Pancreas (tissue), 10 donors: Measurements from ENCODE around the gene KCNN3. TPM values are rescaled to one million over a fixed set of nuclear protein-coding genes. Genes with fewer than 3 reads are reported as not detected.

Experiments
- ATAC-seq, 4 donors: fragments of 200-7000 bp; cut with Tn5 transposase; one replicate each; pipeline versions ENCODE4 v1.8.0 to v1.9.1; 2020; ENCODE audit warnings: mild to moderate bottlenecking in 4 of 4, moderate library complexity in 4 of 4
- DNase-seq, 6 donors: peaks; one replicate each; pipeline ENCODE4 v3.0.0-alpha.2; 2020
- FAIRE-seq: peaks from 2 replicates; lab custom pipeline; 2012; peaks lifted over from hg19 to GRCh38; lab: Jason Lieb, UNC
- H3K27ac ChIP-seq, 4 donors: fragments of 200-600 bp; sonication (generic); 1 replicate in 3 of 4; 2 replicates in 1 of 4; pipeline versions ENCODE4 v1.5.0 to v1.8.0; 2020
- H3K27me3 ChIP-seq, 4 donors: fragments of 200-600 bp; one replicate each; pipeline ENCODE4 v1.8.0; 2021
- H3K36me3 ChIP-seq, 3 donors: fragments of 200-600 bp; sonication (generic) in 1 of 3; one replicate each; pipeline versions ENCODE4 v1.5.0 to v1.8.0; 2020 to 2021
- H3K4me1 ChIP-seq, 3 donors: fragments of 200-600 bp; one replicate each; pipeline ENCODE4 v1.8.0; 2021
- H3K4me3 ChIP-seq, 4 donors: fragments of 200-600 bp; sonication (generic) in 2 of 4; one replicate each; pipeline versions ENCODE4 v1.5.0 to v1.8.0; 2020 to 2021
- H3K9me3 ChIP-seq, 4 donors: fragments of 200-600 bp; one replicate each; pipeline ENCODE4 v1.8.0; 2021
- CTCF ChIP-seq, 4 donors: fragments of 200-600 bp; sonication (generic) in 3 of 4; IDR thresholded peaks; one replicate each; pipeline versions ENCODE4 v1.5.0 to v1.8.0; 2021; ENCODE audit warnings: antibody characterized with exemption in 4 of 4
- WGBS, 2 donors: extraction: QIAGEN DNeasy Blood & Tissue Kit; methylation state at CpG; one replicate each; pipeline ENCODE4 v1.1.7; 2013; 5-methylcytosine and 5-hydroxymethylcytosine counted together
- intact Hi-C, 3 donors: fragments of 100-400 bp; cut with DNase I; formaldehyde crosslinking; loops; one replicate each; pipeline versions ENCODE4 v1.11.1 to v1.14.2; 2022
- polyA plus RNA-seq, 2 donors: library from polyadenylated mRNA; stranded (reverse); fragments of 200-250 nt; gene quantifications; one replicate each; pipeline ENCODE4 v1.2.3, GENCODE V29; 2013
- total RNA-seq, 6 donors: library from RNA; stranded (reverse); fragmentation: NEBNext Ultra II Directional in 4 of 6; extraction: Animal tissue kit (Norgen Biotek cat#: 25700) in 4 of 6; gene quantifications; one replicate each; pipeline versions ENCODE4 v1.2.1 to v1.2.4, GENCODE V29; 2021 to 2023
- donor health status: healthy with polysubstance abuse.
- donor health status: DM: no; HTN: no; CAD: no; lungs with moderate emphysema.
- donor health status: DM: no; HTN: no; CAD: no.
- donor health status: control.
- donor health status: control.
- donor health status: Bipolar disorder and iron deficiency.
- donor health status: DM: yes; HTN: yes; CAD: no.
- donor health status: DM: no; HTN: no; CAD: no.
- donor health status: DM: no; HTN: no; CAD: no.
- donor health status: DM: yes; HTN: yes; CAD: no.

Gene KCNN3
- total and polyA plus RNA-seq, 8 donors, result 0.11 to 1.0 (median 0.33) TPM

GRCh38 chr1:154759196-154759595 is 110.9 kb downstream of the KCNN3 start:
- Histone ChIP-seq H3K4me3 (no peak overlapping the region), H3K27ac (no peak overlapping the region), H3K9me3 (no peaks in the 10 kb centered on the region), H3K27me3 (peaks cover 0 to 4% (median 0%) of the 10 kb centered on the region in 4 donors), H3K36me3 (no peaks in the 10 kb centered on the region), H3K4me1 (no peaks in the 10 kb centered on the region)
- intact Hi-C loops, result loop anchor here in 1 of 3 donors (10.0 kb wide), 1 partner anchor 194 kb away; the partner anchor contains the start of gene CHRNB2
- WGBS, 2 donors, result 61 to 67% methylated on average over 7 of the region's 7 CpGs
- DNase-seq, result no peak
- no peak for TF ChIP-seq CTCF (IDR thresholded peaks at IDR 0.05)
- no peak for ATAC-seq
- FAIRE-seq, result no peak

DNA sequence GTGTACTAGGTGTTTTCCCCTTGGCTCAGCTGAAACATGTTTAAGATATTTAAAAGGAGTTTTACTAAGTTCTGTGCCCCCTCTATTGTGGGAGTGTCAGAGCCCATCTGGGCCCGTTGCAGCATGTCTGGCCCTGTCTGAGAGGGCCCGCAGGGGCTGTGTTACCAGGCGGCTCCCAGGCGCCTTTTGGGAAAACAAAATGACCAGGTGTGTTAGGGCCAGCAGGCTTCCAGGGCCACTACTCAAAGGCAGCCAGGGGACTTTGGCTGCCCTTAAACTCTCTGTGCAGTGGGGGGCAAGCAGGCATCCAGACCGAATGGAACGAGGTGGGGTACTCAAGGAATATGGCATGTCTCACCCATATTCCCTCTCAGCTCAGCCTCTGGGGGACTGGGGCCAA is 111.7 kb downstream of the KCNN3 start:
- H3K9me3 ChIP-seq, result no peaks in the 10 kb centered on the region
- no peaks in the 10 kb centered on the region for H3K4me1 ChIP-seq
- H3K27ac ChIP-seq, result no peak overlapping the region
- DNase-seq (no peak), FAIRE-seq (no peak), ATAC-seq (no peak)
- H3K4me3 ChIP-seq, result no peak overlapping the region
- H3K36me3 ChIP-seq, result no peaks in the 10 kb centered on the region
- no peak for TF ChIP-seq CTCF (IDR thresholded peaks at IDR 0.05)
- H3K27me3 ChIP-seq, result peaks cover 0 to 4% (median 0%) of the 10 kb centered on the region in 4 donors
- intact Hi-C loops, result loop anchor here in 1 of 3 donors (10.0 kb wide), 1 partner anchor 194 kb away; the partner anchor contains the start of gene CHRNB2
- 85 to 87% methylated on average over 6 of the region's 6 CpGs for WGBS, 2 donors

DNA sequence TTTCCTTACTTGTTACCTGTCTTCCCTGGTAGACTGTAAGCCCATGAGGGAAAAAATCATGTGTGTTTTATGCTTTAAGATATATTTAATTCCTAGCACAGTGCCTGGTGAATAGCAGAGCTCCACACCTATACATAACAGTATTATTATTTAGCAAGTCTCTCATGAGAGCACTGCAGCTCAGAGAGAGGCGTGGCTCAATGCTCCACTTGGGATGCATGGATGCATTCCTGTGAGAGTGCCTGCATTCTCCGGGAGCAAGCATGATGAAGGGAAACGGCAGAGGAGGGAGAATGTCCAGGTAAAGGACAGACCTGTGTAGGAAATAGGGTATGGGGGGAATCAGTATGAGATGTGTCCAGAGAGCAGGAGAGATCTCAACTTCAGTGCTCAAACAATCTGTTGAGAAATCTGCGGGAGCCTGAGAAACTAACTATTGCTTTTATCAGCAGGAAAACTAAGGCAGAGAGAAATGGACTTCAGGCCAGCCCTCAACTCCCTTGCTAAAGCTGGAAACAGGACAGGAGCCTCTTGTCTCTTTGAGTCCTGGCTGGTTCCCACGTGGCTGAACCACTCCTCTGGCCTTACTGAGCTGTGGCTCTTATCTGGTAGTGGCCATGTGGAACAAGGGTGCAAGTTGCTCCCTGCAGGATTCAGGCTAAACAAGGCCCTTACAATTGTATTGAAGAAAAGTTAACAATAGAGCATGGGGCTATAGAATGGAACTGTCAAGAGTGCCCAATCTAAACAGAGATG is 113.1 kb downstream of the KCNN3 start:
- intact Hi-C loops, result loop anchor here in 1 of 3 donors (10.0 kb wide), 1 partner anchor 192 kb away; the partner anchor contains the start of gene CHRNB2
- H3K27ac ChIP-seq, result no peak overlapping the region
- no peak for DNase-seq

DNA sequence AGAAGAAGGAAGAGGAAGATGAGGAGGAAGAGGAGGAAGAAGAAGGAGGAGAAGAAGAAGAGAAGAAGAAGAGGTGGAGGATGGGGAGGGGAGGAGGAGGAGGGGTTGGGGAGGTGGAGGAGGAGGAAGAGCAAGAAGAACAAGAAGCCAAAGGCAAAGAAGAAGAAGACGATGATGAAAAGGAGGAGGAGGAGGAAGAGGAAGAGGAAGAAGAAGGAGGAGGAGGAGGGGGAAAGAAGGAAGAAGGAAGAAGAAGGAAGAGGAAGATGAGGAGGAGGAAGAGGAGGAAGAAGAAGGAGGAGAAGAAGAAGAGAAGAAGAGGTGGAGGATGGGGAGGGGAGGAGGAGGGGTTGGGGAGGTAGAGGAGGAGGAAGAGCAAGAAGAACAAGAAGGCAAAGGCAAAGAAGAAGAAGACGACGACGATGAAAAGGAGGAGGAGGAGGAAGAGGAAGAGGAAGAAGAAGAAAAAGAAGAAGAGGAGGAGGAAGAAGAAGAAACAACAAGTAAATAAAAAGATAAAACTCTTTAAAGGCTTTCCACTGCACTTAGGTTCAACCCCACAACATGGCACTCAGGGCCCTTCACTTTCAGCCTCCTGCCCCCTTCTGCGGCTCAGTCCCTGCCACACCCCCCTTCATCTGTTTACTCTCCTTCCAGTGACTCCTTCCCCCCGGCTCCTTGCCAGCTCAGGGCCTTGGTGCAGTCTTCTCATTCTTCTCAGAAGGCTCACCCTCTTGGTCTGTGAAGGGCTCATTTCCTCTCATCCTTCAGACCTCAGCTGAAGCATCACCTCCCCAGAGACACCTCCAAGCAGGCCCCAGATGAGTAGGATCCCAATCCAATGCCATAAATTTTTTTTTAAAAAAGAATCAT is 114.0 kb downstream of the KCNN3 start:
- 54 to 58% methylated on average over 6 of the region's 6 CpGs for WGBS, 2 donors
- no peaks in the 10 kb centered on the region for H3K4me1 ChIP-seq
- no peak overlapping the region for H3K4me3 ChIP-seq
- ATAC-seq, result no peak
- no peak overlapping the region for H3K27ac ChIP-seq
- no peak for DNase-seq
- peaks cover 0 to 4% (median 0%) of the 10 kb centered on the region in 4 donors for H3K27me3 ChIP-seq
- intact Hi-C loops, result loop anchor here in 1 of 3 donors (10.0 kb wide), 1 partner anchor 191 kb away; the partner anchor contains the start of gene CHRNB2
- H3K9me3 ChIP-seq, result no peaks in the 10 kb centered on the region
- no peak for FAIRE-seq
- no peak for TF ChIP-seq CTCF (IDR thresholded peaks at IDR 0.05)
- H3K36me3 ChIP-seq, result no peaks in the 10 kb centered on the region

More for the DNA sequence above, 113.1 kb downstream of the KCNN3 start:
- no peaks in the 10 kb centered on the region for H3K4me1 ChIP-seq
- H3K9me3 ChIP-seq, result no peaks in the 10 kb centered on the region
- WGBS, 2 donors, result 65 to 68% methylated on average over 5 of the region's 5 CpGs
- no peaks in the 10 kb centered on the region for H3K36me3 ChIP-seq
- TF ChIP-seq CTCF (IDR thresholded peaks at IDR 0.05), result no peak
- no peak overlapping the region for H3K4me3 ChIP-seq
- peaks cover 0 to 4% (median 0%) of the 10 kb centered on the region in 4 donors for H3K27me3 ChIP-seq
- ATAC-seq (no peak), FAIRE-seq (no peak)
